Adrenal gland (tissue), 12 donors: ENCODE results near the gene DLG5. TPM values are rescaled to one million over a fixed set of nuclear protein-coding genes. Genes with fewer than 3 reads are reported as not detected.

Experiments
- DNase-seq, 7 donors: peaks; one replicate each; pipeline ENCODE4 v3.0.0-alpha.2; 2019 to 2020
- H3K27ac ChIP-seq, 5 donors: fragments of 200-600 bp; sonication (generic) in 4 of 5; 1 replicate in 3 of 5; 2 replicates in 2 of 5; pipeline versions ENCODE4 v1.5.1 to v1.8.0; 2016 to 2020; ENCODE audit warnings: mild to moderate bottlenecking in 1 of 5
- H3K27me3 ChIP-seq: fragments of 200-600 bp; 2 replicates; pipeline ENCODE4 v1.8.0; 2021
- H3K36me3 ChIP-seq, 2 donors: fragments of 200-600 bp; replicated peaks in 1 of 2; 1 replicate in 1 of 2; 2 replicates in 1 of 2; pipeline versions ENCODE4 v1.5.1 to v1.8.0; 2018 to 2022
- H3K4me1 ChIP-seq, 2 donors: fragments of 200-600 bp; replicated peaks in 1 of 2; 1 replicate in 1 of 2; 2 replicates in 1 of 2; pipeline versions ENCODE4 v1.5.1 to v1.8.0; 2018 to 2021
- H3K4me3 ChIP-seq, 4 donors: fragments of 200-600 bp; sonication (generic) in 3 of 4; one replicate each; pipeline ENCODE4 v1.5.1; 2016 to 2018
- H3K9me3 ChIP-seq, 3 donors: fragments of 200-600 bp; sonication (generic) in 1 of 3; replicated peaks in 1 of 3; 1 replicate in 2 of 3; 2 replicates in 1 of 3; pipeline versions ENCODE4 v1.5.1 to v1.8.0; 2016 to 2021
- POLR2A ChIP-seq, 2 donors: fragments of 450-650 bp; IDR thresholded peaks; one replicate each; pipeline ENCODE4 v1.6.1; 2017; ENCODE audit warnings: antibody characterized with exemption in 2 of 2, mild to moderate bottlenecking in 2 of 2, moderate library complexity in 1 of 2
- WGBS, 4 donors: extraction: QIAGEN DNeasy Blood & Tissue Kit in 2 of 4; methylation state at CpG; one replicate each; pipeline versions ENCODE4 v1.1.5 to v1.1.7; 2013 to 2017; 5-methylcytosine and 5-hydroxymethylcytosine counted together
- intact Hi-C, 2 donors: fragments of 100-400 bp; cut with DNase I; formaldehyde crosslinking; loops; one replicate each; pipeline versions ENCODE4 v1.14.1 to v1.15.0; 2022 to 2023
- polyA plus RNA-seq, 3 donors: library from polyadenylated mRNA; stranded (reverse); fragments of 200-250 nt in 2 of 3; fragments of 350-450 nt in 1 of 3; fragmentation: Illumina TruSeq in 1 of 3; extraction: RNeasy Lipid Tissue Mini Kit (QIAGEN cat#74804) in 1 of 3; gene quantifications; one replicate each; pipeline ENCODE4 v1.2.3, GENCODE V29; 2013 to 2014
- total RNA-seq, 9 donors: library from RNA; depleted of rRNA in 4 of 9; stranded (reverse); fragments of >200 nt in 4 of 9; fragments of 120-200 nt in 1 of 9; fragmentation: NEBNext Ultra II Directional in 1 of 9; extraction: Animal tissue kit (Norgen Biotek cat#: 25700) in 1 of 9; gene quantifications; one replicate each; pipeline versions ENCODE4 v1.1.0 to v1.2.4, GENCODE V29; 2013 to 2023
- TF ChIP-seq, protein P1 (sequence below), 6 experiments: fragments of 450-650 bp in 4 of 6; fragments of 200-600 bp in 2 of 6; sonication (generic) in 1 of 6; IDR thresholded peaks; 1 replicate in 5 of 6; 2 replicates in 1 of 6; pipeline versions ENCODE4 v1.5.1 to v1.8.0; 2016 to 2021; ENCODE audit warnings: antibody characterized with exemption in 6 of 6, mild to moderate bottlenecking in 2 of 6, moderate library complexity in 1 of 6
- donor health status: healthy with polysubstance abuse.
- donor health status: Bipolar disorder and iron deficiency.
- donor health status: DM: yes; HTN: yes; CAD: no.
- donor health status: DM: no; HTN: no; CAD: no.
- donor health status: DM: no; HTN: no; CAD: no.
- donor health status: DM: yes; HTN: yes; CAD: no.

The DLG5 gene
- total and polyA plus RNA-seq, 12 donors = 32.6 to 175 (median 101) TPM

DNA sequence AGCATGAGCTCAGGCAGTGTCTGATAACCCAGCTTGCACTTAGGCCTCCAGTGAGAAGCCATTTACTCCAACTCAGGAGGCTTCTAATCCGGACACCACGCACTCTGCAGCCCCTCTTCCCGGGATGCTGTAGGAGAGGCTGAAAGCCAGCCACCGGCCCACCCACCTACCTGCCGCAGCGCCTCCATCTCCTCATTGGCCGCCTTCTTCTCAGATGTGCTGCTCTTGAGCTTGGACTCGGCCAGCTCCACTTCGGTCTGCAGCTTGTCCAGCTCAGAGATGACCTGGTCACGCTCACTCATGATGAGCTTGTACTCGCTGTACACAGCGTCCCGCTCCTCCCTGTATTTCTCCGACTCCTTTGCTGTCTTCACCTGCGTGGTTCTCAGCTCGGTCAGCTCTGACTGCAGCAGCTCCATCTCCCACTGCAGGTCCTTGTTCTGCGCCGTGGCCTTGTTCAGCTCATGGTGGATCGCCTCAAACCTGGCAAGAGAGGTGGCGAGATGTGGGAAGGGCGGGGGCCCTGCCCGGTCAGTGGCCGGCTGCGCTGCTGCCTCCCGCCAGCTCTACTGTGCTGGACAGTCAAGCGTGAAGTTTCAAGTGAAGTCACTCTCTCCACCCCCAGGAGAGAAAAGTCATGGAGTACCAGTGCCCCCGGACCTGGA lies 84.7 kb downstream of the DLG5 start:
- DNase-seq = no peak
- TF ChIP-seq, protein P1, sequence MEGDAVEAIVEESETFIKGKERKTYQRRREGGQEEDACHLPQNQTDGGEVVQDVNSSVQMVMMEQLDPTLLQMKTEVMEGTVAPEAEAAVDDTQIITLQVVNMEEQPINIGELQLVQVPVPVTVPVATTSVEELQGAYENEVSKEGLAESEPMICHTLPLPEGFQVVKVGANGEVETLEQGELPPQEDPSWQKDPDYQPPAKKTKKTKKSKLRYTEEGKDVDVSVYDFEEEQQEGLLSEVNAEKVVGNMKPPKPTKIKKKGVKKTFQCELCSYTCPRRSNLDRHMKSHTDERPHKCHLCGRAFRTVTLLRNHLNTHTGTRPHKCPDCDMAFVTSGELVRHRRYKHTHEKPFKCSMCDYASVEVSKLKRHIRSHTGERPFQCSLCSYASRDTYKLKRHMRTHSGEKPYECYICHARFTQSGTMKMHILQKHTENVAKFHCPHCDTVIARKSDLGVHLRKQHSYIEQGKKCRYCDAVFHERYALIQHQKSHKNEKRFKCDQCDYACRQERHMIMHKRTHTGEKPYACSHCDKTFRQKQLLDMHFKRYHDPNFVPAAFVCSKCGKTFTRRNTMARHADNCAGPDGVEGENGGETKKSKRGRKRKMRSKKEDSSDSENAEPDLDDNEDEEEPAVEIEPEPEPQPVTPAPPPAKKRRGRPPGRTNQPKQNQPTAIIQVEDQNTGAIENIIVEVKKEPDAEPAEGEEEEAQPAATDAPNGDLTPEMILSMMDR (IDR thresholded peaks at IDR 0.05) = no peak
- 86 to 95% (median 89%) methylated on average over 20 to 27 of the region's 27 CpGs for WGBS, 4 donors
- Histone ChIP-seq H3K36me3 (peaks cover 0 to 61% of the 10 kb centered on the region in 2 donors), H3K4me1 (peaks cover 22 to 59% of the 10 kb centered on the region in 2 donors), H3K4me3 (no peak overlapping the region), H3K27me3 (no peaks in the 10 kb centered on the region), H3K9me3 (no peaks in the 10 kb centered on the region), H3K27ac (peak overlapping the region in 3 of 5 donors; percentile 3 to 93 (median 48))
- intact Hi-C loops = loop anchor here in 1 of 2 donors (10.0 kb wide), 2 partner anchors 83 to 163 kb away; partner anchors contain the start of gene DLG5

DNA sequence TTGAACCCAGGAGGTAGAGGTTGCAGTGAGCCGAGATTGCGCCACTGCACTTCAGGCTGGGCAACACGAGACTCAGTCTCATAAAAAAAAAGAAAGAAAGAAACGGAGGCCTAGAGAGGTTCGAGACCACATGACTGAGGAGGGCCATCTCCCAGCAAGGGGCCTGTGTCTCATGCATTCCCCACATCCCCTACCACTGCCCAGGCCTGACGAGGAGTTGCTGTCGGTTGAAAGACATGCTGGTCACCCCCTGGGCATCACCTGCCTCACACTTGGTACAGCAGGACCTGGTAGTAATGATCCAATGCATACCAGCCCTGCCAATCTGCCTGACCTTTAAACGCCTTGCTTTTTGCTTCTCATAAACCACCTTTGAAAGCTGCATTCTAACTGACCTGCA lies 85.9 kb downstream of the DLG5 start:
- intact Hi-C loops = loop anchor here in 1 of 2 donors (10.0 kb wide), 2 partner anchors 84 to 164 kb away; partner anchors contain the start of gene DLG5
- Histone ChIP-seq H3K27me3 (no peaks in the 10 kb centered on the region), H3K27ac (peak overlapping the region in 2 of 5 donors; percentile 48 to 93), H3K9me3 (no peaks in the 10 kb centered on the region), H3K4me3 (no peak overlapping the region), H3K4me1 (peaks cover 16 to 59% of the 10 kb centered on the region in 2 donors), H3K36me3 (peaks cover 0 to 67% of the 10 kb centered on the region in 2 donors)
- no peak for DNase-seq
- TF ChIP-seq, protein P1 (IDR thresholded peaks at IDR 0.05) = no peak
- TF ChIP-seq POLR2A (IDR thresholded peaks at IDR 0.05) = no peak
- WGBS, 4 donors = 88 to 94% (median 91%) methylated on average over 8 of the region's 8 CpGs

DNA sequence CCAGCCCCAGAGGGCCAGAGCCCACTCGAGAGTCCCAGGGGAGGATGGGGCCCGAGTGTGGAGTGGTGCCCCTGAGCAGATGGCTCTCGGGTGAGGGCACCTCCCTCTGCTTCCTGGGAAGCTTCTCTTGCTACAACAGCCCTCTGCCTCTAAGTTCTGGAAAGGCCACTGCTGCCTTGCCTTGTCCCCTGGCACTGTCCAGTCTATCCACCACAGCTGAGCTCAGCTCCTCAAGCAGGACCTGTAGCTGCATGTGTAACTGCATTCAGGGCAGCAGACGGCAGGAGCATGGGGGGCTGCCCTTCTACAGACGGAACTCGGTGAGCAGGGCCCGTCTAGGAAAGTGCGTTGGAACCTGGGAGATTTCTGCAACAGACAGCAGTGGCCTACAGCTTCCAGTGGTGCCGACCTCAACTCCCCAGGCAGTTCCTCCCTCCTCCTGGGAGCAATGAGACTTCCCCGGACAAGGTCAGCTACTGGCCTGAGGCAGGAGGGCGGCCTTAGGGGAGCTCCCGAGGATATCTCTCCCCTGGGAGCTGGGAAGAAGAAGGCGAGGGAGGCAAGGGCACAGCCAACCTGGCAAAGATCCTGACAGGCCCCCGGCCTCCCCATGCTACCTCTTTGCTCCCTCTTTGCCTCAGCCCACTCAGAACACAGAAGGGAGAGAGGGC lies 88.5 kb downstream of the DLG5 start:
- Histone ChIP-seq H3K4me3 (no peak overlapping the region), H3K36me3 (peaks cover 0 to 70% of the 10 kb centered on the region in 2 donors), H3K9me3 (no peaks in the 10 kb centered on the region), H3K4me1 (peaks cover 9 to 60% of the 10 kb centered on the region in 2 donors), H3K27ac (peak overlapping the region; percentile 24 to 87 (median 66)), H3K27me3 (no peaks in the 10 kb centered on the region)
- peak in 5 of 7 donors; percentile 69 to 78 (median 74) for DNase-seq
- WGBS, 4 donors = 44 to 49% (median 46%) methylated on average over 4 to 14 of the region's 14 CpGs
- TF ChIP-seq, protein P1 (IDR thresholded peaks at IDR 0.05) = no peak
- peak in 1 of 2 donors; percentile 17 for TF ChIP-seq POLR2A (IDR thresholded peaks at IDR 0.05)
- intact Hi-C loops = no loop called here

DNA sequence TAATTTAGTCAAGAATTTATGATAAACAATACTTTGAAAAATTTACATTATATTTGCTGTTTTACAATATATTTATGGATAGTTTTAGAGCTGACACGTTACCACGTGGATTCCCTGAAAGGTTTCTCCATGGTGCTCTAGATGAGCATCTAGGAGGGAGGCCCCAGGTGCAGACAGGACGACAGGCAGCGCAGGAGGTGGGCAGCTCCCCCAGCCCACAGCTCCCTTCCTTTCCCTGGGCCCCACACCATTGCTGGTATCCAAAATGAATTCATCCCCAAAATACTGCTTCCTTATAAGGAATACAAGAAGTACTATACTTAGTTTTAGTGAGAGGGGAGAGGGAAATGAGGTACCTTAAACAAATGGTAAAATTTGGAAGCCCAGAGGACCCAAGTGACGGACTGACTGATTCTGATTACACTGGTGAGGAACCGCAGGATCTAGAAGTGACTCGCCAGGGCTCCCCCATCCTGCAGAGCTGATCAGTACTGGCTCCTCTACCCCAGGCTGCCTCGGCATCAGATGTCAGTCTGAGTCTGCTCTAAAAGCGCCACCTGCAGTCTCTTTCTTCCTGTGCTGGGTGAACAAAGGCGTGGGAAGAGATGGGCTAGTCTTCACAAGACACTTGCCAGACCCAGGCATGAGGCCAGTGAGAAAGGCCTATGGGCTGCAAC lies 89.2 kb downstream of the DLG5 start:
- Histone ChIP-seq H3K36me3 (peaks cover 0 to 70% of the 10 kb centered on the region in 2 donors), H3K27me3 (no peaks in the 10 kb centered on the region), H3K4me3 (no peak overlapping the region), H3K27ac (peak overlapping the region in 4 of 5 donors; percentile 36 to 87 (median 71)), H3K9me3 (no peaks in the 10 kb centered on the region), H3K4me1 (peaks cover 9 to 60% of the 10 kb centered on the region in 2 donors)
- 80 to 86% (median 83%) methylated on average over 10 of the region's 10 CpGs for WGBS, 4 donors
- TF ChIP-seq, protein P1 (IDR thresholded peaks at IDR 0.05) = no peak
- TF ChIP-seq POLR2A (IDR thresholded peaks at IDR 0.05) = no peak
- DNase-seq = peak in 2 of 7 donors; percentile 29 to 78
- intact Hi-C loops = no loop called here
